GM18499 (cell line): Measurements from ENCODE around the gene GPRIN1.

Source experiments
- ATAC-seq: cut with Tn5 transposase; IDR thresholded peaks from one replicate; pipeline ENCODE4 v1.9.1; 2021; ENCODE audit warnings: moderate number of reproducible peaks; ENCODE audit not compliant: insufficient read depth, unreplicated experiment

Gene GPRIN1

DNA sequence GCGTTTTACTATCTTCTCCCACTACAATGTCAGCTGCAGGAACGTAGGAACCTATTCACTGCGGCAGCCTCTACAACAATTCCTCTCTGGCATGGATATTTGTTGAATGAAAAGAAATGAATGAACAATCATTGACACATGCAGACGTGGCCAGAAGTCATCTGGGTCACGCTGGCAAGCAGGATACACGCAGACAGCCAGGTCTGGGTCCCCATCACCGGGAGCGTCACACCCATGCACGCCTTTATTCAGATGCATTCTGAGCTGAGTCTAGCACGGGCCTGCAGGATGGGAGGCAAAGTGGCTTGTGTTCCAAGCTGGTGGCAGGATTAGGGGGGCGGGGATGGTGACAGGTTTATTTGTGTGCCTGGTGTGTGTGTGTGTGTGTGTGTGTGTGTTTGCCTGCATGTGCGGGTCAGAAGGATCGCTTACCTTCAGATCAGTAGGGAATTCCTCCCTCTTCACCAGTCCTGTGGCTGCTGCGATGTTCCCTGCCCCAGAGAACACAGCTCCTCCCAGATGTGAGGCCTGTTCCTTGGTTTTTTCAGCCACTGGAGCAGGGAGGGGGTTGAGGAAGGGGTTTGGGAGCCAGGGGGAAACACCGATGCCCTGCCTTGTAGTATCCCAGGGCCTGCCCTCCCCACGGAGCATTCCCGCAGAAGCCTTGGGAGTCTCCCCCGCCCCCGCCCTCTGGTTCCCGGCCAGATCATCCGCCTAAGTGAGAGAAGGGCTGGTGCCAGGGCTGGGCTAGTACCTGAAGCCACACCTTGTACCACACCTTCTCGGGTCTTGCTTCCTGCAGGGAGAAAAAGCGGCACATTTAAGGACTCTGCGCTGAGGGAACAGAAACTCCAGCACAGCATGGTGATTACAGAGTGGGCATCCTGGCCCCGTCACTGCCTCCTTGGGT lies 16.3 kb upstream of the GPRIN1 start:
- no peak for ATAC-seq

DNA sequence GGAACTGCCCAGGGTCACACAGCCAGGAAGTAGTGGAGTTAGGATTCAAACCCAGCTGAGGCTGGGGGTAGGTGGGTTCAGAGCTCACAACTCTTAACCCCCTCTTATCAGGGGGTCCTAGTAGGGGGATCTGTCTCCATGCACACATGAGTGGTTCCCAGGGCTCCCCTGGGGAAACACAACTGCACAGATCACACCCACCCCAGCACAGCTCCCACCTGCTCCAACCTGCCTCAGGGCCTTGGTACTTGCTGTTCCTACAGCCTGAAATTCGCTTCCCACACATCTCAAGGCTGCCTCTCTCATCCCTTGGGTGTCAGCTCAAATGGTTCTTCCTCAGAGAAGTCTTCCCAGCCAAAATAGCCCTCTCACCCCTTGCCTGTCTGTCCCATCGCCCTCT lies 15.6 kb upstream of the GPRIN1 start:
- ATAC-seq, result no peak

DNA sequence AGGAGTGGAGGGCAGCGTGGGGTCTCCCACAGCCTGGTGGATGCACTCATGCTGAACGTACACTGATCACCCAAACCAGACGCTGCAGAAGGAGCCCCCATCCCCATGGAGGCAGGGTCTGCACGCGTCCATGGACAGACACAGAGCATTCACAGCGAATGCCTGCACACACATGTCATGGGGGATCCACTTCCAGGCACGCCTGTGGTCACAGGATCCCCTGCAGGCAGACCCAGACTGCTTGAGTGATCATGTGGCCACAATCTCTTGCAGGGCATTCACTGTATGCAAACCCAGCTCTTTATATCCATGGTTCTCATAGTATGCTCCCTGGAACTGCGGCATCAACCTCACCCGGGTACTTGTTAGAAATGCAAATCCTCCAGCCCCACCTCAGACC lies 15.0 kb upstream of the GPRIN1 start:
- no peak for ATAC-seq

DNA sequence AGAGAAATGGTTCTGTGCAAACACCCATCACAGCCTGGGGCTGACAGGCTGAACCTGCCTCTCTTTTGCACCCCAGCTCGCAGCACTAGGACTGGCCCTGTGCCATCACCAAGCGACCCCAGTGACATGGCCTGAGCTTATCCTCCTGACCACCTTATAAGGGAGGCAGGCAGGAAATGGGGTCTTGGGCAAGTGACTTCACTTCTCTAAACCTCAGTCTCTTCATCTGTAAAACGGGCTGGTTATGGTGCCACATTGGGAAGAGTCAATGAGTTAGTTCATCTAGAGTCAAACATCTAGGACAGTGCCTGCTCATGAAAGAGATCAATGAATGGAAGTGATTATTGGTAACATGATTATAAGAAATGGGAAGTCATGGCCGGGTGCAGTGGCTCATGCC lies 14.2 kb upstream of the GPRIN1 start:
- no peak for ATAC-seq

DNA sequence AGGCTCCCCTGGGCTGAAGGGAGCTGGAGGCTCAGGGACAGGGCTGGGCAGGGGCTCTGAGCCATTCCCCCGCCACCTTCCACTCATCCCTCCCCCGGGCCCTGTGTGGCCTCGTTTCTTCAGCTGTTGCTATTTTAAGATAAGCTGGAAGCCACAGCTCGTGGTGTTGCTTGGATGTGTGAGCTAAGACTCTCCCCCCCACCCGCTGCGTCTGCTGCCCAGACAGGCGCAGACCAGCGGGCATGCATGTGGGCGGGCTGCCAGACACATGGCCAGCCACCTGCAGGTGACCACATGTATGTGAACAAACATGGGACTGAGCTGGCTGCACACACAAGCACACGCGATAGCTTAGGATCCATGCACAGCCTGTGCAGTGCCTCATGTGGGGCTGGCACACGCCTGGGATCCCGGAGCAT lies 11.7 kb upstream of the GPRIN1 start:
- ATAC-seq, result no peak

DNA sequence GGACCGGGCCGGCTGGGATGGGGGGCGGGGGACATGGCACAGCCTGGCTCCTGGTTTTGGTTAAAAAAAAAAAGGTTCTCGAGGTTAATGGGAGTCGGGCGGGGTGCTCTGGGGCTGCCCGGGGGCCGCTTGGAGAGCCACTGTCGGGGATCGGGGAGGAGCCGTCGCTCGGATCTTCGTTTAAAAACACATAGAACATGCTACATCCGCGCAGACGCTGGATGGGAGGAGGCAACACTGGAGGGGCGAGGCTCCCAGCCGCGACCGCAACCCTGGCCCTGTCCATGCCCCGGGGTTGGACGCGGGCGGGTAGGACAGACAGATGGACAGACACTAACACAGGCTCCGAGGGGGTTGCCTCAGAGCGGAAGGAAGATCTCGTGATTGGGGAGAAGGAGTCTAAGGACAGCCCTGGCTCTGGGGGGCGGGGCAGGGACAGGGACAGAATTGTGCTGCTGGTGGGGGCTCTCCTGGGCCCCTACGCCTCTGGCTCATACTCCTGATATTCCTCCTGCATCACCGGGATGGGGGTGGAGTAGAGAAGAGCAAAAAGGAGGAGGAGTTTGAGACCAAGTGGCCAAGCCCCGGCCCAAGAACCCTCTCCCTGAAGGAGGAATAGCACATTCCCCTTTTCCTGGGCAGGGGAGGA lies 10.5 kb upstream of the GPRIN1 start:
- no peak for ATAC-seq

DNA sequence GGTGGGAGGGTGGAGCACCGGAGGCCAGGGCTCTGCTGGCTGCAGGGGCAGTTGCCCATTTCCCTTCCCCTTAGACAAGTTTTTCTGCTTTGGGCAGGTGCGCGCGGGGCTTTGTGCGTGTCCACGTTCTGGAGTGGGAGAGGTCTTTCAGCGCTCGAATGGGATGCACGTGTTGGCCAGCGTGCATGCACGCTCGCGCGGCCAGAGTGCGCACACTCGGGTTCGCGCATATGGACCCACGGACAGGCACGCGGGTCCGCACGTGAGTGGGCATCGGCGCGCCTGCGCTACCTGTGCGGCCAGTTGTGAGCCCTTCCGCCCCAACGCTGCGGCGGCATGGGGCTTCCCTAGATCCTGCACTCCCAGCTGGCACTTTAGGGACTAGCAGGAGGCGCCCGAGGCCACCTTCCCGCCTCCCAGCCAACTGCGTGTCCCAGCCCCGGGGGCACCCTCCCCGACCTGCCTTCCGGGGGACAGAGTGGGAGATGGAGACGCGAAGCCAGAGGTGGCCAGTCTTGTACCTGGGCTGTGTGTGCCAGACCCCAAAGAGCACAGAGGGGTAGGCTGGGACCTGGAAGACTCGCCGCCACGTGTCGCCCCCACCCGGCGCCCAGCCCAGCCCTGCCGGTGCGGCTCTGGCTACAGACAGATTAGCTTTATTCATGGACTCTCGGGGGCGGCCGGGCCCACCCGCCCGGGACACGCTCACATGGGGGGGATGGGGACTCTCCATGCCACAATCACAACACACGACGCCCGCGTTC lies 9.8 kb upstream of the GPRIN1 start:
- ATAC-seq, result no peak

DNA sequence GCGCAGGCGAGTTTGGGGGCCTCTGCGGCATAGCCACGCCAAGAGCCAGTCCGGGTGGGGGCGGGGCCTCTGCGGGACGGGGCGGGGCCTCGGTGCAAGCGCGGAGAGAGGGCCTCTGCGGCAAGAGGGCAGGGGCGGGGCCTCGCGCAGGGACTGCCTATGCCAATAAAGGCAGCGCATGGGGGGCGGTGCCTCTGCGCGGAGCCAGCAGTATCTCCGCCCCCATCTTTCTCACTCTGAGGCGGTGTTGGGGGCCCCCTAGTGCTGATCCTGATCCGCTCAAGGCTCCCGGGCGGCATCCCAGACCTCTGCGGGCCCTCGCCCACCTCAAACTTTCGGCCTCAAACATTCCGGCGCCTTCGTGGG lies 9.2 kb upstream of the GPRIN1 start:
- ATAC-seq, result peak; percentile 49

DNA sequence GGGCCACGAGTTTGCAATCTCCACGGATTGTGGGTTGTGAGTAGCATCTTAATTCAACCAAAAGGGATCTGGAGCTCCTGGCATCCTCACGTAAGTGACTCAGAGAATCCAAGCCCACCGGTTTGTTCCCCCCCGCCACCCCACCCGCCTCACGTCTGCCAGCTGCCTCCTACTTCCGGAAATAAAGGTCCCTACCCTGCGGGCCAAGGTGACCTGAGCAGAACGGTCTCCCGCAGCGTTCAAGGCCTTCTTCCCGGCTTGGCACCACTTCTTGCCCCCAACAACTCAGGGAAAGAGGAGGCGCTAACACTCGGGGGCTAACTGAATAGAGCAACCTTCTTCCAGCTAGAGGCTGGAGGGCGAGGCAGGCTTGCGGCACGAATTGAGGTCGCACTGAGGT lies 8.8 kb upstream of the GPRIN1 start:
- no peak for ATAC-seq

DNA sequence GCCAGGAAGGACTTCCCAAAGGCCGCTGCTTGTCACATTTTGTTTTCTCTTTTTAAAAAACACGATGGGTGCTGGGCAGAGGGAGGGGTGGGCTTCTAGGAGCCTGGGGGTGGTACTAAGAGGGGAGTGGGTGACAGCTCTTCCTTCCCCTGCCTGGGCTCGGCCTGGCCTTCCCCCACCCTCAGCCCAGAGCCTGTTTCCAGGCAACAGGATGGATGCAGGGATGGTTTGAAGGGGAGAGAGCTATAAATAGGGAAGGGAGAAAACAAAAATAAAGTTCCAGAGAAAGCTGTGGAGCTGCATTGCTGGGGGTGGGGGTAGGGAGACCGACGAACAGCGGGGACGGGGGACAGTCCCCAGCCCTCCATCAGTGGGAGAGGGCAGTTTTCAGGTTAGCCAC lies 6.6 kb upstream of the GPRIN1 start:
- no peak for ATAC-seq

DNA sequence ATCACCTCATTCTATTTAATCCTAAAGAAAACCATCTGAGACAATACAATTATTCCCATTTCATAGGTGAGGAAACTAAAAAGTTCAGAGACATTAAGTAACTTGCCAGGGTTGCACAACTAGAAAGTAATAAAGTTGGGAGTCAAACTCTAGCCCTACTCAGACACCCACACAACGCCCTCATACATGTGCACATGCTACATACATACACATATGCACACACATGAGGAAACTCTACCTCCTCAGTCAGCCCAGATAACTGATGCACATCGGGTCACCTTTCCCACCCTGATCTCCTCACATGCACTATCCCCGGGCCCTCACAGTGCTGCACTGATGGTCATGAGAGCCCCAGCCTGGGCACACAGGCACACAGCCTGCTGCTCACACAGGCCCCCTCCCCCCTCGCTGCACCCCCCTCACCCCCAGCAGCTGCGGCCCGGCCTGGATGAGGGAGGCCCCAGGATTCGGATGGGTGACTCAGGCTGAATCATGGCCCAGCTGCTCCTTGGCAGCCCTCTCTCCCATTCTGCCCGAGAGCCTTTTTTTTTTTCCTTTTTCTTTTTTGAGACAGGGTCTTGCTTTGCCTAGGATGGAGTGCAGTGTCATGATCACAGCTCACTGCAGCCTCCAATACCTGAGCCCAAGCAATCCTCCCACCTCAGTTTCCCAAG lies 5.0 kb upstream of the GPRIN1 start:
- no peak for ATAC-seq

DNA sequence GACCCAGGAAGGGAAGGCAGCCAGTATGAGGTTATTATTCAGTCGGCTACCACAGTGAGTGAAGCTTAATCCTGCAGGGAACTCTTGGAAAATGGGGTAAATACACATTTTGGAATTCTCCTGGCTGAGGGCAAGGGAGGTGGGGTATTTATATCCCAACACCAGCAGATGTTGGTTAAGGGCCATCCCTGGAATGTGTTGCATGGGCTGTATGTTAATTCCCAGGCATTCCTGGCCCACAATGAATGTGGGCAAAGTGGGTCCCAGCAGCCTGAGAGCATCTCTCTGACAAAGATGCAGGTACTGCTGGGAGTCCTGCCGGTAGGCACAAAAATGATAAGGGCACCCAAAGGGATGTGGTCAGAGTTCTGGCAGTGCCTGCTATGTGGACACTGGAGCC lies 2.9 kb upstream of the GPRIN1 start:
- no peak for ATAC-seq

DNA sequence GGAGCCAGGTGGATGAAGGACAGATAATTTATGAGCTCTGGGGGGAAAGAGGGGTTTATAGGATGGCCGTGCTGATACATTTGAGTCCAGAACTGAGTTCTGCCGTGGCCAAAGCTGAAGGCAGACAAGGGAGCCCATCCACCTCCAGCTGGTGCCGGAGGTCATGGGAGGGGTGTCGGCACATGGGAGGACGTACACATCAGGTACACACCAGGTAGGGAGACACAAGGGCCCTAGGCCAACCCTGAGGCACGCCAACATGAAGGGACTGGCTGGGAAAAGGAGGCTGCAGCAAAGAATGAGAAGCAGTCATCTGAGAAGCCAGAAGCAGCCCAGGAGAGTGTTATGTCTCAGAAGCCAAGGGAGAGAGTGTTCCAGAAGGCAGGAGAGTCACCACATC lies 2.1 kb upstream of the GPRIN1 start:
- no peak for ATAC-seq

DNA sequence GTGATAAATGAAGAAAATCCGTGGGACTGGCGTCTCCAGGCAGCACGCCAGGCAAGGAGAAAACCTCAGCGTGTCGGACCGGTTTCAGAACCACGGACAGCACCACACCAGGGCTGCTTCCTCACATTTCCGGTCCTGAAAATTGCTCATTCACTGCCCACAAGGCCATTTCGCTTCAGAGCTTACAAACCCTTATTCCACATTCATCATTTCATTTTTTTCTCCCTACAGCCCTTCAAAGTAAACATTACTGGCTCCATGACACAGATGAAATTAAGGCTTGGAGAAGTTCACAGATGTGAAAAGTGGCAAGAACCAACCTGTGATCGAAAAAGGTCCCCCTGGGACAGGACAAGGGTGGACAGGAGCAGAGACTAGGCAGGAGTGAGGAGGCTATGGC lies 1.5 kb upstream of the GPRIN1 start:
- no peak for ATAC-seq

DNA sequence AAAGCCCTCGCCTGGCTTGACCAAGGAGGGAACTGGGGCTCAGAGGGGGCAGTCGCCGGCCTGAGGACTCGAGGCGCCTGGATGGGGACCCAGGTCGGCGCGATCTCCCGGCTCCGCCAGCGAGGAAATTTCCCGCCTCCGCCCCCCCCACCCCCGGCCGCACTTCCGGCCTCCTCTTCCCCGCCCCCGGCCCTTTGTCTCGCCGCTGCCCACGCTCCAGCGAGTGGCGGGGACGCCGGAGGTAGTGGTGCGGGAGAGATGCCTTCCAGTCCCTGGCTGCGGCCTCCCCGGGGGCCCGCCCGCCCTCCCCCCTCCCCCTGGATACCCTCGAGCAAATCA lies 448 bp upstream of the GPRIN1 start:
- no peak for ATAC-seq

DNA sequence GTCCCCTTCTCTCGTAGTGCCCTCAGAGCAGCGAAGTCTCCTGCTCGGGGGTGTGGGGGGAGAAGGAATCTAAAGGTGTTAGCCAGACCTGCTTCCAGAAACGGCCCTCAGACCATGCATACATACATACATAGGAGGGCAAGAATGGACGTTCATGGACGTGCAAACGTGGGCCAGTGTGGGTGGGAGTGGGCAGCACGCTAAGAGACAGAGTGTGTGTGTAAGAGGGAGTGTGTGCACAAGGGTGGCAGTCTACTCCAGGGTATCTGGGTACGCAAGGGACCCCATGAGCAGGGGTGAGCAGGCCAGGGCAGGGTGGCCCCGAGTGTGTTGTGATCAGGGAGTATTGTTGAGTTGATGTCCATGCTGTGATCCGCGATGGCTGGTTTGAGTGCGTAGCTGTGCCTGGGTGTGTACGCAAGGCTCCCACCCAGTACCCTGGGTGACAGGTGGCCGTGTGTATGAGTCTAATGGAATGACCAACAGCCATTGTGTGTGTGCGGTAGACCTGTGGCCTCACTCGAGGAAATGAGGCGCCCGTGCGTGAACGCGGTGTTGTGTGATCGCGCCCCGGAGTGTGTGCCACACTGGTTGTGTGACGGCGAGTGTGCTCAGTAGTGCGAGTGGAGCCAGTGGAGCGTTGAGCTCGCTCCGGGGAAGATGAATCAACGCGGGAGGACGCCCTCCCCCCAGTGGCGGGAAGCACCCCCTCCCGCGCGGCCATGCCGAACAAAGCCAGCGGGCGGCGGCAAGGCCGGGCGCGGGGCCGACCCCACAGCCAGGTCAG lies 826 bp downstream of the GPRIN1 start:
- ATAC-seq, result no peak

DNA sequence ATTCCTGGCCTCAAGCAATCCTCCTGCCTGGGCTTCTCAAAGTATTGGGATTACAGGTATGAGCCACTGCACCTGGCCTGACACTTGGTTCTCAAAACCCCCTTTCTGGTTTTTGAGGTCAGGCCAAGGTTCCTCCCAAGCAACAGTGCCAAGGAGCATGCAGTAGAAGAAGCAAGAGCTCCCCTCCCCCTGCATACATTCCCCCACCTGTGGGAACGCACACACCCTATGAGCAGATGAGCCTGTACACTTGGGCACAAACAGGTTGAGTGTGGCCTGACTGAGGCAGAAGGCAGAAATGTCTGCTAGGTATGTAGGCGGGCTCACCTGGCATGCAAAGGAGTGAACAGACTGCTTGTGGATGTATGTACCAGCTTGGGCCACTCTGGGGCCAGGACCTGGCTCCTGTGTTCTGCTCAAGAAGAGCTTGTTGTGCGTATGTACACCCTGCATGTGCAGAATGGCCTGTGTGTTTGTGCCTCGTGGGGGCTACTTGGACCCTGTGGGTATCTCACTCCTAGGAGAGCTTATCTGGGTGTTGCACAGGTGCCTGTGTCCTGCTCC lies 1.7 kb downstream of the GPRIN1 start:
- no peak for ATAC-seq

DNA sequence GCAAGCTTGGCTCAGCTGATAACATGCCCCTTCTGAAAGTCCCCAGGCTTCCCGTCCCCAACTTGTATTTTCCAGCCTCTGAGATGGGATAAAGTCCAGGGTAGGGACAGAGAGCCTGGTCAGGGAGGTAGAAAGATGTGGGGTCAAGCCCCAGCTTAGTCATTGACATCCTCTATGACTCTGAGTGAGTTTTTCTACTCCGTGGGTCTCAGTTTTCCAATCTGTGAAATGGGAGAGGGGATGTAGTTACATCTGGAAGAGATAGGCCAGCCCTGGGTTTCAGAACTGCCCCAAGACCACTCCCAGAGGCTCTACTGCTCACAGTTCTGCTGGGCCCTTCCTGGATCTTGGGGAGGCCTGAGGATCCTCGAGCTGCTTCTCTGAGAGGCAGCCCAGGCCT lies 3.1 kb downstream of the GPRIN1 start:
- no peak for ATAC-seq

DNA sequence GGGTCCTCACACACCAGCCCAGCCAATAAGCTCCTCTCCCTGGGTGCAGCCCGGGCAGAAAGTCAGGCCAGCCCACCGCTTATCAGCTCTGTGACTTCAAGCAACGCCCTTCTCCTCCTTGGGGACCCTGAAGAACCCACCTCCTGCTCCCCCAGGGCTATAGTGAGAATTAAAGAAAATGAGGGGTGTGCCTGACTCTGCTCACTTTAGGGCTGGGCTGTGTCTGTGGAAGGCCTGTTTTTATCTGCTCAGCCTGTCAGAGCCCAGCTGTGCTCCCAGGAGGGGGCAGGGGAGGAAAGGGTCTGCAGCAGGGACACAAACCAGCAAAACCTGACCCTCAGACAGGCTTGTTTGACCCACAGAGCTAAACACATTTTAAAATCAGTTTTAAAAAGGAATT lies 3.9 kb downstream of the GPRIN1 start:
- no peak for ATAC-seq

DNA sequence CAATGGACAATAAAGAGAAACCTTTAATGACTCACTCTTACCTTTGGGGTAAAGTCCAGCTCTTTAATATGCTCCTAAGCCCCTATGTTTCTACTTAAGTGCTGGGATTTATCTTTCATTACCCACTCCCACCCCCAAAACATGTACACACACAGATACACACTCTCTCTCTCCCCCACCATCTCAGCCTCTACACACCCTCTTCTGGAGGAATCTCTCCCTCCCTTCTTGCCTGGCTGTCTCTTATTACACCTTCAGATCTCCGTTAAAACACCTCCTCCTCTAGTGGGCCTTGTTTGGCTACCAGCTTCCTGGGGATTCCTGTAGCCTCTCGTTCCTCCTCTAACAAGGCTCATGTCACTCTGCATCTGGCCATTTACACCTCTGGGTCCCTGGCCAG lies 6.9 kb downstream of the GPRIN1 start:
- ATAC-seq, result no peak
